NCI-H345 treated with DMSO at 0.1 percent for 48 hours (cell line): ENCODE measurements around the gene COL5A3.
"Not testable (repeated sequence)": the region's sequence is repeated elsewhere in the genome, so short reads cannot be mapped to it uniquely, and the experiment has no call there.

Experiments
- DNase-seq: peaks from one replicate; lab custom pipeline; 2025; ENCODE audit not compliant: unreplicated experiment; lab: John Stamatoyannopoulos, UW

COL5A3 gene

GRCh38 chr19:10010247-10010691 lies at the start of gene COL5A3:
Gene COL5A3 (minus strand): TSS chr19:10010504. CDS start chr19:10010385, 119 bp downstream.
- DNase-seq = no peak

DNA sequence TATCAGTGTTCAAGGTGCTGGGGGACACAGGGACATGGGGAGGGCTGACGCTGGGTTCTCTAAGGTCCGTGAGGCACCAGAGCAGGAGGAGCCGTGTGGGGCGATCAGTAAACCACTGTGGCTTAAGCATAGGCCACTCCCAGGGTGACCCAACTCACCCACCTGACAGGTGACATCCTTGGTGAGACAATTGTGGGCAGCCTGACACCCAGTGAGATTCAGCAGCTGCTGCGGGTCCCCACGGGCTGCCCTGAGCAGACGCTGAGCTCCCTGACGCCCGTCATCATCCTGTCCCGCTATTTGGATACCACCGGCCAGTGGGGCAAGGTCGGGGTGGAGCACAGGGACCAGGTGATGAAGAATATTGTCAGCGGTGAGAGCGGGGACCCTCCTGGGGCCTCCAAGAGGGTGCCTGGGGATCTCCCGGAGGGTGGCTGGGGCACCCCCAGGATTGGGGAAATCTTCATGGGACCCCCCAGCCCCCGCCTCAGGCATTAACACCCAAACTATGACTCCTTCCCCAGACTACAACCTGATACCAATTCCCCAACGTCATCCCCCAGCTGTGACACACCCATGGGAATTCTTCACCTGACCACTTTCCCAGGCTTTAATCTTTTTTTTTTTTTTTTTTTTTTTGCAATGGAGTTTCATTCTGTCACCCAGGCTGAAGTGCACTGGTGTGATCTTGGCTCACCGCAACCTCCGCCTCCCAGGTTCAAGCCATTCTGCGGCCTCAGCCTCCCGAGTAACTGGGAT lies 42.5 kb upstream of the COL5A3 start:
- no peak for DNase-seq

DNA sequence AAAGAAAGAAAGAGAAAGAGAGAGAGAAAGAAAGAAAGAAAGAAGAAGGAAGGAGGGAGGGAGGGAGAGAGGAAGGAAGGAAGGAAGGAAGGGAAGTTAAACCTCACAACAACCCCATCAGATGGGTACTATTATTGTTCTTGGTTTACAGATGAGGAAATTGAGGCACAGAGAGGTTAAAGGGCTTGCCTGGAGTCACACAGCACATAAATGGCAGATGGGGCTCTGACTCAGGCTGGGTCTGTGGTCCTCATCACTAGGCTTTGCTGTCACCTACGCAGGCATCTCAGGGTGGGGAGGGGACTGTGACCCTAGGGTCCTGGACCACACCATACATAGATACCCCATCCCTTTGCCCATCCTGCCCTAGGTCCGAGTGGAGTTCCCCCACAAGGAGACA lies 39.3 kb upstream of the COL5A3 start:
- DNase-seq = no peak

GRCh38 chr19:10045371-10045770 lies 35.1 kb upstream of the COL5A3 start:
- no peak for DNase-seq

DNA sequence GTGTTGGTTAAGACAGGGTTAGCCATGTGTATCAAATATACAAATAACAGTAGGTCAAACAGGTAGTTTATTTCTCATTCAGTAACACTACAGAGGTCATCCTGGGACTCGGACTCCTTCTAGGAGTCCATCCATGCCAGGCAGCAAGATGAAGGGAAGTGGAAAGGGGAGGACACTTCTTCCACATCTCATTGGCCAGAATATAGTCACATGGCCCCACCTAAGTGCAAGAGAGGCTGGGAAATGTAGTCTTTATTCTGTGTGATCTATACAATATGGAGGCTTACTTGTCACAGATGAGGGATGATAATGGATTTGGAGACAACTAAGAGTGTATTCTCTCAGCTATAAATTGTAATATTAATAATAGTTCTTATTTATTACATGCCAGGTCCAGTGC lies 34.1 kb upstream of the COL5A3 start:
- DNase-seq = no peak

DNA sequence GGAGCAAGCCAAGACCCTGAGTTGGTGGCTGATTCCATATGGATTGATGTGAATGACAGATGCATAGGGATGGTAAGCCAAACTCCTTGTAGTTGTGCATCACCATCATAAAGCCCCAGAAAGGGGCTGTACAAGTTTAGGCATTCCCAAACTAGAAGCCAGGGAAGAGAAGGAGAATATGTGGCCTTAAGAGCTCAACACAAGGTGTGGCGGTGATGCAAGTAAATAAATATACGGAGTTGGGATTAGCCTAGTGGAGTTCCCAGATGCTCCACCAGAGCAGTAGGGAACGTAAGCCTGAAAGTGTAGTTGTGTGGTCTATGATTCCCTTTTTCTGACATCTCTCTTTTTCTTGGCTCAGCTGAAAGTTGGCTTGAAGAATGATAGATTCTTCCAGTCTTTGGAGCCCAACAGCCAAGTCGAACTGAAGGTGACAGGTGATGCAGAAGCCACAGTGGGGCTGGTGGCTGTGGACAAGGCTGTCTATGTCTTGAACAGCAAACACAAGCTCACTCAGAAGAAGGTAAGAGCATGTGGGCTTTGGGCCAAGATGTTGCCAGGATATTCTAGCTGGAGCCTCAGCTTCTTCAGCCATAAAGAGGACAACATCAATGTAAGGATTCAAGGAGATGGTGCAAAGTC lies 33.1 kb upstream of the COL5A3 start:
- DNase-seq = no peak

DNA sequence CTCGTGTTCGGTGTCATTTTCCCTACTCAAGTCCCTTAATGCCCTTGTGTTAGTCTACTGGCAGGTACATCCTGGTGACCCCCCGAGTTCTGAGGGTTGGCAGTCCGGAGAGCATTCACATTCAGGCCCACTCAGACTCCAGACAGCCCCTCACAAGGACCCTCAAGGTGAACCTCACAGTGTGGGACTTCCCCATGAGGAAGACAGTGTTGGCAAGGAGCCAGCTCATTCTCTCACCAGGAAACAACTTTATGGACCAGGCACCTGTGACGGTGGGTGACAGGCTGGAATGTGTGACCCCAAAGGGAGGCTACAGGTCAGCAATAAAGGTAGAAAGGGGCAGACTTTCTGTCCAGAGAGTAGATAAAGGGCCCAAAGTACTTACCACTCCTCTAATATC lies 27.5 kb upstream of the COL5A3 start:
- no peak for DNase-seq

DNA sequence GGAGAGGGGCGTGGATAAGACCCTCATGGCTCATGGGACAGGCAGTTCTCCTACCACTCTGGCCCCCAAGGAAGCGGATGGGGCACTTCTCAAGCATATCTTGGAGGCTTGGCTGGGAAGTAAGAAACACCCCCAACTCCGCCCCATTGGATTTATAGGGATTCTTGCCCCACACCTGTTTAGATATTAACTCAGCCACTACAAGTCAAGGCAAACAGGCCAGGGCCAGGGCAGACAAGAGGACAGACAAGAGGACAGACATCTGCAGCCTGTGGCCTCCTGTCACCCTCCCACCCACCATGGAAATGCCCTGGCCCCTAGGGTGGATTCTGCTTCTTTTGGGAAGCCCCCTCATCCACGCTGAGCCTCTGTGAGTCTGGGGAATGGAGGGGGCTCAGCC lies 27.1 kb upstream of the COL5A3 start:
- no peak for DNase-seq

- no peak for DNase-seq
Observed at GRCh38 chr19:10036601-10037071, 26.3 kb upstream of the COL5A3 start.

DNA sequence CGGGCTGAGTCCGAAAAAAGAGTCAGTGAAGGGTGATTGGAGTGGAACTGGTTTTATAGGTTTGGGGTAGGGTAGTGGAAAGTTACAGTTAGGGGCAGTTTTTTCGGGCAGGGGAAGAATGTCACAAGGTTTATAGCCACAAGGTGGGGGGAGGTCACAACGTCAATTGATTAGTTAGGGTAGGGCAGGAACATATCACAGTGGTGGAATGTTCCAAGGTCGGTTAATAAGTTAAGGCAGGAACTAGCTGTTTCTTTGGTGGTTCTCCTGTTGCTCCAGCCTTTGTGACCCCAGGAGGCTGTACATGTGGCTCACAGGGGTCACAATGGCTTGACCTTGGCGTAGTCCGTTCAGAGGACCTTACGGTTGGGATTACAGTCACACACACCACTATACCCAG lies 23.3 kb upstream of the COL5A3 start:
- DNase-seq = no peak

DNA sequence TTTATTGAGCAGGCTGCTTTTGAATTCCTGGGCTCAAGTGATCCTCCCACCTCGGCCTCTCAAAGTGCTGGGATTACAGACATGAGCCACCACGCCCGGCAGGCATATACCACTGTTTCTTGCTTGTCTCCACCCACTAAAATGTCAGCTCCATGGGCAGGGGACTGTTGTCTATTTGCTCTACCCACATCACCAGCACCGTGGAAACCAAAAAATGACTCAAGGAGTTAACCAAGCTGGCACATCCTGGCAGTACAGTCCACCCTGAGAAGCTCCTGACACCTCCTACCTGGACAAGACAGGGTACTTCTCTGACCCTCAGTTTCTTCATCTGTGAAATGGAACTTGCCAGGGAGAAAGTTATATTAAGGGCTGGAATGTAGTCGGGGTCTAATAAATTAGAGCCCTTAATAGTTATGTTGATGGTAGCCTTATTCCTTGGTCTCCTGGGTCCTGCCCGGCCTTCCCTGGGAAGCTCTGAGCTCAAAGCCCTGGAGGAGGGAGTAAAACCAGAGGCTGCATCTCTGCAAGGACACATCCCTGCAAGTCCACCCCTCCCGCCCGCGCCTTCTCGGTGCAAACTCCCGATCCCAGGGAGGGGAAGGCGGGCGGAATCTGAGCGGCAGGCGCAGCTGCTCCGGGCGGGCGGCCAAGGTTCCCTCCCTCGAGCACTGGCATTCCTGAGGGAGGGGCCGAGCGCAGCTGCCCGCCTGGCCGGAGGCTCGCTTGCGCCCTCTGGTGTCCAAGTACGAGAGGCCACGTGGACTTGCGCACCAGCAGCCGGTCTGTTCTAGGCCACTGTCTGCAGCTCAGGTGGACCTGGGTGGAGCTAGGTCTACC lies 17.1 kb upstream of the COL5A3 start:
- peak; percentile 80 for DNase-seq

- no peak for DNase-seq
Observed at GRCh38 chr19:10026744-10027143, 16.4 kb upstream of the COL5A3 start.

DNA sequence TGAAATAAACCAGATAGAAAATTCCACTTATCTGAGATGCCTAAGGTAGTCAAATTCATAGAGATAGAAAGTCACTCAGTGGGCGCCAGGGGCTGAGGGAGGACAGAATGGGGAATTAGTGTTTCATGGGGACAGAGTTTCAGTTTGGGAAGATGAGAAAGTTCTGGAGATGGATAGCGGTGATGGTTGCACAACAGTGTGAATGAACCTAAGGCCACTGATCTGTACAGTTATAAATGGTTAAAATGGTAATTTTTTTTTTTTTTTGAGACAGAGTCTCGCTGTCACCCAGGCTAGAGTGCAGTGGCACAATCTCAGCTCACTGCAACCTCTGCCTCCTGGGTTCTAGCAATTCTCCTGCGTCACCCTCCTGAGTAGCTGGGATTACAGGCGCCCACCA lies 12.8 kb upstream of the COL5A3 start:
- DNase-seq = not testable (repeated sequence)

DNA sequence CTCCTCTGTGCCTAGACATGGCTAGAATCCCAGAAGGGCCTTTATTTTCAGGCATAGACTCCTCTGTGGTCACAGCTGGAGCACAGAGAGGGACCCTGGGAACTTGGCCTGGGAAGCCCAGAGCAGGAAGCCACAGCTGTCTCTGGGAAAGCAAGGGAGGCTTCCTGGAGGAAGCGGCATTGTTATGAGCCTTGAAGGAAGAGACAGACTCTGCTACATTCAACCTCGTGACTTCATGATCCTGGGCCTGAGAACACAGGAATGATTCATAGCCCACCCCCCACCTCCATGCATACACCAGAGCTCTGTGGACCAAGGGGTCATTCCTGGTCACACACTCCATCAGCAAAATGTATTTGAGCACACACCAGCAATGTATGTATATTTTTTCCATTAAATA lies 11.6 kb upstream of the COL5A3 start:
- DNase-seq = no peak

- no peak for DNase-seq
Observed at GRCh38 chr19:10021446-10021845, 11.1 kb upstream of the COL5A3 start.

DNA sequence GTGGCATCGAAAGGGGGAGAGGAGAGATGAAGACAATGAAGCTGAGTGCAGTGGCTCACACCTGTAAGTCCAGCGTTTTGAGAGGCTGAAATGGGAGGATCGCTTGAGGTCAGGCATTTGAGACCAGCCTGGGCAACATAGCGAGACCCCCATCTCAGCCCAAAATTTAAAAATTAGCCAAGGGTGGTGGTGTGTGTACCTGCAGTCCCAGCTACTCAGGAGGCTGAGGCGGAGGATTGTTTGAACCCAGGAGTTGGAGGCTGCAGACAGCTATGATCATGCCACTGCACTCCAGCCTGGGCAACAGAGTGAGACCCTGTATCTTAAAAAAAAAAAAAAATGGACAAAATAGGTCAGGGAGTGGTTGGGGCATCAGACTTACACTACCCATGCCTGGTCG lies 10.5 kb upstream of the COL5A3 start:
- DNase-seq = no peak

DNA sequence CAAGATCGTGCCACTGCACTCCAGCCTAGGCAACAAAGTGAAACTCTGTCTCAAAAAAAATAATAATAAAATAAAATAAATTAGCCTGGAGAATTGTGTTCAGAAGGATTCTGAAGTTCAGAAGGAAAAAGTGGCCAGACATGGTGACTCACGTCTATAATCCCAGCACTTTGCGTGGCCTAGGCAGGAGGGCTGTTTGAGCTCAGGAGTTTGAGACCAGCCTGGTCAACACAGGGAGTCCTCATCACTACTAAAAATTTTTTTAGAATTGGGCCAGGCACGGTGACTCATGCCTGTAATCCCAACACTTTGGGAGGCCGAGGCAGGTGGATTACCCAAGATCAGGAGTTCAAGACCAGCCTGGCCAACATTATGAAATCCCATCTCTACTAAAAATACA lies 8.9 kb upstream of the COL5A3 start:
- no peak for DNase-seq

DNA sequence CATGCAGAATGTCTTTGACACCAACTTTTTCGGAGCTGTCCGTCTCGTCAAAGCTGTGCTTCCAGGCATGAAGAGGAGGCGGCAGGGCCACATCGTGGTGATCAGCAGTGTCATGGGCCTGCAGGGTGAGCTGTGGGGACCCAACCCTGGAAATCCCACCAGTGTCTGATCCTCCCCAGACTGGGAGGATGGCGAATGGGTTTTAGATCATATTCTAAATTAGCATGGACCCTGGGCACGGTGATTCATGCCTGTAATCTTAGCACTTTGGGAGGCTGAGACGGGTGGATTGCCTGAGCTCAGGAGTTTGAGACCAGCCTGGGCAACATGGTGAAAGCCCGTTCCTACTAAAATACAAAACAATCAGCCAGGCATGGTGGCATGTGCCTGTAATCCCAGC lies 8.5 kb upstream of the COL5A3 start:
- DNase-seq = no peak

GRCh38 chr19:10018263-10018662 lies 8.0 kb upstream of the COL5A3 start:
- no peak for DNase-seq

GRCh38 chr19:10013834-10014618 lies 3.7 kb upstream of the COL5A3 start:
- DNase-seq = no peak

DNA sequence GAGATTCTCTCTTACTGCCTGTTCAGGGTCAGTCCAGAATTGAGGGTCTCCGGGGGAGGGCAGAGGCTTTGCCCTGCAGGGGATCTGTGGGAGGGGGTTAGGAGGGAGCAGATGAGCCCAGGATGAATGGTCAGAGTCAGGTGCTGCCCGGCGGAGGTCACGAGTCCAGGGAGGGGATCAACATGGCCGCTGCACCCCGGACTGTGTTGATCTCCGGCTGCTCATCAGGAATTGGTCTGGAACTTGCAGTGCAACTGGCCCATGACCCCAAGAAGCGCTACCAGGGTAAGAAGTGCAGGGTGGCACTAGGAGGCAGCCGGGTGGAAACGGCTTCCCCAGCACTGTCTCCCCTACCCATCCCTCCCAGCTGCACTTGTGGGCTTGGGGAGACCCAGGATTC lies 3.0 kb upstream of the COL5A3 start, which contains the start of gene RDH8:
RDH8 (plus strand) TSS at position 168 of the 400 bp plus-strand sequence; CDS start at position 183, 15 bp downstream.
- no peak for DNase-seq
